GM21447 (cell line): ENCODE data around the gene PPP1R14D.

Experiments
- ATAC-seq: cut with Tn5 transposase; IDR thresholded peaks from one replicate; pipeline ENCODE4 v1.9.1; 2021; ENCODE audit not compliant: unreplicated experiment

Gene PPP1R14D

GRCh38 chr15:40787344-40787841 is 41.1 kb downstream of the PPP1R14D start:
- no peak for ATAC-seq

- ATAC-seq, result no peak
These were observed 42.7 kb downstream of the PPP1R14D start for GRCh38 chr15:40785814-40786213.

- no peak for ATAC-seq
These were observed 43.3 kb downstream of the PPP1R14D start for GRCh38 chr15:40785164-40785563.

GRCh38 chr15:40782609-40783227 is 45.8 kb downstream of the PPP1R14D start:
- ATAC-seq, result peak; percentile 53

GRCh38 chr15:40776537-40777141 is 51.9 kb downstream of the PPP1R14D start:
- no peak for ATAC-seq

GRCh38 chr15:40775740-40776536 is 52.6 kb downstream of the PPP1R14D start:
- no peak for ATAC-seq

GRCh38 chr15:40775007-40775406 is 53.5 kb downstream of the PPP1R14D start:
- no peak for ATAC-seq

- ATAC-seq, result no peak
These were observed 54.6 kb downstream of the PPP1R14D start for GRCh38 chr15:40773902-40774301.

GRCh38 chr15:40773496-40773895 is 55.0 kb downstream of the PPP1R14D start:
- no peak for ATAC-seq

GRCh38 chr15:40772014-40772413 is 56.5 kb downstream of the PPP1R14D start:
- ATAC-seq, result no peak

- no peak for ATAC-seq
These were observed 57.3 kb downstream of the PPP1R14D start for GRCh38 chr15:40771242-40771641.

GRCh38 chr15:40770147-40770721 is 58.3 kb downstream of the PPP1R14D start:
- no peak for ATAC-seq

- ATAC-seq, result peak; percentile 43
These were observed 59.0 kb downstream of the PPP1R14D start, which contains the start of gene C15orf62 for GRCh38 chr15:40769274-40770146. C15orf62 (plus strand) TSS chr15:40769980; CDS start chr15:40770496, 516 bp downstream.

GRCh38 chr15:40768521-40769273 is 59.8 kb downstream of the PPP1R14D start:
- ATAC-seq, result no peak

GRCh38 chr15:40767838-40768500 is 60.5 kb downstream of the PPP1R14D start:
- no peak for ATAC-seq

- no peak for ATAC-seq
These were observed 61.3 kb downstream of the PPP1R14D start for GRCh38 chr15:40766906-40767837.

GRCh38 chr15:40766194-40766815 is 62.2 kb downstream of the PPP1R14D start:
- ATAC-seq, result no peak
